Transverse colon (tissue), 4 donors: Measurements from ENCODE around the gene AGFG1. TPM values are rescaled to one million over a fixed set of nuclear protein-coding genes. Genes with fewer than 3 reads are reported as not detected.
"Not testable (repeated sequence)": the region's sequence is repeated elsewhere in the genome, so short reads cannot be mapped to it uniquely, and the experiment has no call there.

Source experiments
- DNase-seq: peaks from one replicate; pipeline ENCODE4 v3.0.0-alpha.2; 2019
- H3K27ac ChIP-seq, 4 donors: fragments of 200-600 bp; sonication (generic); 2 replicates each; pipeline ENCODE4 v1.5.1; 2016 to 2018; ENCODE audit warnings: inconsistent platforms in 4 of 4
- H3K27me3 ChIP-seq: fragments of 200-600 bp; sonication (generic); 2 replicates; pipeline ENCODE4 v1.5.1; 2017; ENCODE audit warnings: inconsistent platforms
- H3K36me3 ChIP-seq, 4 donors: fragments of 200-600 bp; sonication (generic); 2 replicates each; pipeline ENCODE4 v1.5.1; 2017 to 2019; ENCODE audit warnings: inconsistent platforms in 4 of 4
- H3K4me1 ChIP-seq, 4 donors: fragments of 200-600 bp; sonication (generic); 2 replicates each; pipeline ENCODE4 v1.5.1; 2017 to 2020; ENCODE audit warnings: inconsistent platforms in 4 of 4
- H3K4me3 ChIP-seq, 4 donors: fragments of 200-600 bp; sonication (generic); 1 replicate in 1 of 4; 2 replicates in 3 of 4; pipeline versions ENCODE4 v1.5.1 to v1.6.1; 2017 to 2019; ENCODE audit warnings: inconsistent platforms in 4 of 4
- H3K9me3 ChIP-seq, 2 donors: fragments of 200-600 bp; sonication (generic); 2 replicates each; pipeline ENCODE4 v1.5.1; 2017 to 2019; ENCODE audit warnings: inconsistent platforms in 2 of 2
- CTCF ChIP-seq, 5 experiments: fragments of 200-600 bp in 3 of 5; fragments of 450-650 bp in 2 of 5; sonication (generic) in 3 of 5; IDR thresholded peaks; 1 replicate in 2 of 5; 2 replicates in 3 of 5; pipeline ENCODE4 v1.5.1; 2016 to 2017; ENCODE audit warnings: antibody characterized with exemption in 5 of 5, inconsistent platforms in 3 of 5, mild to moderate bottlenecking in 2 of 5, moderate library complexity in 1 of 5
- EP300 ChIP-seq: sonication (generic); formaldehyde crosslinking; IDR thresholded peaks from one replicate; pipeline ENCODE4 v1.6.1; 2017; ENCODE audit warnings: antibody characterized with exemption, low read depth
- POLR2A ChIP-seq: fragments of 450-650 bp; IDR thresholded peaks from one replicate; pipeline ENCODE4 v1.6.1; 2016; ENCODE audit warnings: antibody characterized with exemption, mild to moderate bottlenecking, moderate library complexity
- POLR2AphosphoS5 ChIP-seq, 3 donors: sonication (generic); formaldehyde crosslinking; IDR thresholded peaks; one replicate each; pipeline ENCODE4 v1.6.1; 2016; ENCODE audit warnings: antibody characterized with exemption in 3 of 3
- WGBS, 2 donors: methylation state at CpG; one replicate each; pipeline ENCODE4 v1.1.5; 2018; ENCODE audit warnings: low coverage in 1 of 2; 5-methylcytosine and 5-hydroxymethylcytosine counted together
- in situ Hi-C, 4 donors: fragments of 200-750 bp; cut with MboI; loops; one replicate each; pipeline versions ENCODE4 v1.15.0 to v1.15.1; 2017; ENCODE audit warnings: low sequenced_read_pairs in 3 of 4, low pct_ligation_motif_present in 1 of 4, low pct_unique_long_range_greater_than_20kb in 1 of 4
- intact Hi-C: fragments of 100-400 bp; cut with DNase I; formaldehyde crosslinking; loops from one replicate; pipeline ENCODE4 v1.15.1; 2023; ENCODE audit warnings: low total_unique reads
- total RNA-seq, 4 donors: library from RNA; depleted of rRNA; stranded (reverse); fragments of >200 nt; gene quantifications; one replicate each; pipeline ENCODE4 v1.1.0, GENCODE V29; 2016

Gene AGFG1
- total RNA-seq, 4 donors from 2014 or later, result 15.5 to 76.3 (median 32.9) TPM

DNA sequence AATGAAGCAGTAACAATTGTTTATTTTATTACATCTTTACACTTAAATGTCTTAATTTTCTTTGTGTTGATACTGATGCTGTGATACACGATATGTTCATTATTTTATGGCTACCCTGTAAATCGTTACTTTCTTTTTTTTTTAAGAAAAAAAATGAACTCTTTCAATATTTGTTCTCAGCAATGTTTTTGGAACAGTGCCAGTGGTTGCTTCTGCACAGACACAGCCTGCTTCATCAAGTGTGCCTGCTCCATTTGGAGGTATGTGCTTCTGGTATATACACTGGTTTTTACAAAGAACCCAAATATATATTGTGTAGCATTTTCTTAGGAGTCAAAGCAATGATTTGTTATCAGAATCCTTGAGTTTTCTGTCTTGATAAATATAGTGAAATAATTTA lies 64.5 kb downstream of the AGFG1 start:
- peaks cover 0 to 76% (median 38%) of the 10 kb centered on the region in 4 donors for H3K36me3 ChIP-seq
- DNase-seq, result no peak
- peaks cover 0 to 4% of the 10 kb centered on the region in 2 donors for H3K9me3 ChIP-seq
- no peak overlapping the region for H3K27ac ChIP-seq
- WGBS, 2 donors, result 40 to 43% methylated on average over 2 of the region's 2 CpGs
- intact Hi-C loops (no loop called here), in situ Hi-C loops (no loop called here)
- H3K4me3 ChIP-seq, result no peak overlapping the region
- H3K4me1 ChIP-seq, result no peaks in the 10 kb centered on the region
- TF ChIP-seq EP300, result no peak
- no peaks in the 10 kb centered on the region for H3K27me3 ChIP-seq

DNA sequence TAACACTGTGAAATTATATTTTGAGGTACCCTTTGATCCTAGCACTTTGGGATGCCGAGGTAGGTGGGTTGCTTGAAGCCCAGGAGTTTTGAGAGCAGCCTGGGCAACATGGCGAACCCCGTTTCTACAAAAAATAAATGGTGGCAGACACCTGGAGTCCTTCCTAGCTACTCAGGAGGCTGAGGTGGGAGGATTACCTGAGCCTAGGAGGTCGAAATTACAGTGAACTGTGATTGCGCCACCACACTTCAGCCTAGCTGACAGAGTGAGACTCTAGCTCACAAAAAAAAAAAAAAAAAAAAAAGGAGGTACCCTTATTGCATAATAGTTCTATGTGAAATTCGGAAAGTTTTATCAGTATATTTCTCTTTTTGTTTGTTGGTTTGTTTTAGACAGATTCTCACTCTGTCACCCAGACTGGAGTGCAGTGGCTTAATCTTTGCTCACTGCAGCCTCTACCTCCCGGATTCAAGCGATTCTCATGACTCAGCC lies 67.6 kb downstream of the AGFG1 start:
- 97 to 98% methylated on average over 3 to 8 of the region's 8 CpGs for WGBS, 2 donors

DNA sequence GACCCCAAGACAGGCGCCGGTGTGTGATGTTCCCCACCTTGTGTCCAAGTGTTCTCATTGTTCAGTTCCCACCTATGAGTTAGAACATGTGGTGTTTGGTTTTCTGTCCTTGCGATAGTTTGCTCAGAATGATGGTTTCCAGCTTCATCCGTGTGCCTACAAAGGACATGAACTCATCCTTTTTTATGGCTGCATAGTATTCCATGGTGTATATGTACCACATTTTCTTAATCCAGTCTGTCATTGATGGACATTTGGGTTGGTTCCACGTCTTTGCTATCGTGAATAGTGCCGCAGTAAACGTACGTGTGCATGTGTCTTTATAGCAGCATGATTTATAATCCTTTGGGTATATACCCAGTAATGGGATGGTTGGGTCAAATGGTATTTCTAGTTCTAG lies 68.4 kb downstream of the AGFG1 start:
- DNase-seq, H3K27ac ChIP-seq, H3K4me1 ChIP-seq, H3K4me3 ChIP-seq, in situ Hi-C loops, intact Hi-C loops, H3K9me3 ChIP-seq, H3K27me3 ChIP-seq: not testable (repeated sequence)
- peaks cover 0 to 49% (median 21%) of the 10 kb centered on the region in 4 donors for H3K36me3 ChIP-seq
- WGBS, 2 donors, result 96 to 97% methylated on average over 6 to 9 of the region's 9 CpGs

More for the DNA sequence above, 67.6 kb downstream of the AGFG1 start:
- Histone ChIP-seq H3K4me1 (no peaks in the 10 kb centered on the region), H3K36me3 (peaks cover 0 to 55% (median 25%) of the 10 kb centered on the region in 4 donors), H3K9me3 (peaks cover 0 to 4% of the 10 kb centered on the region in 2 donors), H3K27ac (no peak overlapping the region), H3K4me3 (no peak overlapping the region), H3K27me3 (no peaks in the 10 kb centered on the region)
- intact Hi-C loops (no loop called here), in situ Hi-C loops (no loop called here)
- no peak for DNase-seq
- TF ChIP-seq CTCF (IDR thresholded peaks at IDR 0.05) (no peak), POLR2AphosphoS5 (IDR thresholded peaks at IDR 0.05) (no peak)

GRCh38 chr2:227545990-227546389 lies 74.0 kb downstream of the AGFG1 start:
- no peak for TF ChIP-seq CTCF (IDR thresholded peaks at IDR 0.05)
- no peak for TF ChIP-seq EP300
- TF ChIP-seq POLR2A, result no peak
- TF ChIP-seq POLR2AphosphoS5 (IDR thresholded peaks at IDR 0.05), result no peak
- intact Hi-C loops, result no loop called here
- peaks cover 0 to 15% (median 2%) of the 10 kb centered on the region in 4 donors for H3K36me3 ChIP-seq
- no peak overlapping the region for H3K27ac ChIP-seq
- WGBS, 2 donors, result 60 to 90% methylated on average over 1 to 11 of the region's 11 CpGs
- no peak for DNase-seq
- in situ Hi-C loops, result no loop called here
- no peak overlapping the region for H3K4me3 ChIP-seq
- no peaks in the 10 kb centered on the region for H3K4me1 ChIP-seq
- no peaks in the 10 kb centered on the region for H3K27me3 ChIP-seq
- H3K9me3 ChIP-seq, result peaks cover 0 to 3% of the 10 kb centered on the region in 2 donors

GRCh38 chr2:227551836-227552235 lies 79.9 kb downstream of the AGFG1 start:
- TF ChIP-seq EP300, result no peak
- TF ChIP-seq POLR2AphosphoS5 (IDR thresholded peaks at IDR 0.05), result no peak
- TF ChIP-seq POLR2A, result no peak
- TF ChIP-seq CTCF (IDR thresholded peaks at IDR 0.05), result no peak
- 90 to 94% methylated on average over 2 to 3 of the region's 3 CpGs for WGBS, 2 donors
- H3K27me3 ChIP-seq, result no peaks in the 10 kb centered on the region
- H3K27ac ChIP-seq, result no peak overlapping the region
- in situ Hi-C loops, result no loop called here
- intact Hi-C loops, result no loop called here
- H3K4me1 ChIP-seq, result no peaks in the 10 kb centered on the region
- DNase-seq, result no peak
- H3K36me3 ChIP-seq, result peaks cover 0 to 43% (median 17%) of the 10 kb centered on the region in 4 donors
- H3K4me3 ChIP-seq, result no peak overlapping the region
- no peaks in the 10 kb centered on the region for H3K9me3 ChIP-seq
